Measurements from ENCODE around the gene PDE7B.

The PDE7B gene

DNA sequence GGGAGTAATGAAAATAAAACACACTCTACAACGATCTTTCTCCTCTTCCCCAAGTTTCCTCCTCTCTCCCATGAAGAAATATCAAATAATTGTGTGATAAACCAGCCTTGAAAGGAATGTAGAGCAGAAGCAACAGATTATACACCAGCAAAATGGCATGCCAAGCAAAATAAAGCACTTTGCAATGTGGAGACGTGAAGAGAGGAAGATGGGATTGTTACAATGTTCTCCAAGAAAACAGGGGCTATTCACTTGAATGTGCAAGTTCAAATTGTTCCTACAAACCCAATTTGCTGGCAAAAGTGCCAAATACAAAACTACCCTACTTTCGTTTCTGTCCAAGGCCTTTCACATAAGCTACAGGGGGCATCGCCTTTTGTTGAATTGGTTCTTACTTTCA is 185.1 kb downstream of the PDE7B start:
- DNase-seq = no peak

DNA sequence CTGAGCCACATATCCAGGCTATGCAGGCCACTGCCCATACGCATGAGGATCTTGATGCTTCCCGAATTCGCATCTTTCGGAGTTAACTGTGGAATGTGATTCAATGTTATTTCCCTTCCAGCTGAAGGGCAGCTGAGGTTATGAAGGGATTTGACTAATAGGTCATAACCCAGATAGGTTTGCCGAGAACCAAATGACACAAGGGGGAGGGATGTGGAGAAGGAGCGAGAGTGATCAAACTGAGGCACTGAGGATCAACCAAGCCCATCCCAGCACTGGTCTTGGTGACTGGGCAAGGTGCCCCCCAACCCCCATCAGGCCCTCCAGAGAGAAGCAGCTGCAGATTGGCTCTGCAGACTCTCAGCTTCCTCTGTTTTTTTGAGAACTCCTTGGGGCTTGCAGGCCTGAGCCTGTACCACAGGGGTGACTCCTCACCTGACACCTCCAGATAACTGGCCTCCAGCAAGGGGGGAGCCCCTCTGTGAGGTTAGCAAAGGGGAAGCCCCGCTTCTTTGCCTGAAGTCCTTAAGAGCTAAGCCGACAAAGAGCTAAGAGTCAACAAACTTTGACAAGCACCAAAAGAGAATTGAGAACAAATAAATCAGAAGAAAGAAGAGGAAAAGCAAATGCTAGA is 185.9 kb downstream of the PDE7B start:
- DNase-seq = no peak

DNA sequence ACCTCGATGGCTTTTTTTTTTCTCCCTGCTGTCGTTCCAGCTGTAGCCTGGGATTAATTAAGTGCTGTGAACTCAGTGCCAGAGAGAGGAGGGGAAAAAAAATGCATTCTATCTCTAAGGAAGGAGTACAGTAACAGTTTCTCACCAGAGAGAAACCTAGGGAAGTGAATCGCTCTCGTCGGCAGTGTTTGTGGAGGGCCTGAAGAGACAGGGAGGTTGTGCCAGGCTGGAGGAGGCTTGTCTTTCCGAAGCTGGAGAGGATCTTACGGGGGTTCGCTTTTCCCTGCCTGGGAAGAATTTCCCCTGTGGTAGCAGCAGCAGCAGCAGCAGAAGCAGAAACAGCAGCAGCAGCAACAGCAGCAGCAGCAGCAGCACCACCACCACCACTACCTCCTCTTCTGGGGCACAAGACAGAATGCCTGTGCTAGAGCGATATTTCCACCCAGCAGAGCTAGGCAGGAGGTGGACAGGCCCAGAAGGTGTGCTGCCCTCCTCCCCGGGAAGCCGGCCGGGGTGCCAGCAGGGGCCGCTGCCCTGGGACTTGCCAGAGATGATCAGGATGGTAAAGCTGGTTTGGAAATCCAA is 186.5 kb downstream of the PDE7B start:
- DNase-seq = no peak

DNA sequence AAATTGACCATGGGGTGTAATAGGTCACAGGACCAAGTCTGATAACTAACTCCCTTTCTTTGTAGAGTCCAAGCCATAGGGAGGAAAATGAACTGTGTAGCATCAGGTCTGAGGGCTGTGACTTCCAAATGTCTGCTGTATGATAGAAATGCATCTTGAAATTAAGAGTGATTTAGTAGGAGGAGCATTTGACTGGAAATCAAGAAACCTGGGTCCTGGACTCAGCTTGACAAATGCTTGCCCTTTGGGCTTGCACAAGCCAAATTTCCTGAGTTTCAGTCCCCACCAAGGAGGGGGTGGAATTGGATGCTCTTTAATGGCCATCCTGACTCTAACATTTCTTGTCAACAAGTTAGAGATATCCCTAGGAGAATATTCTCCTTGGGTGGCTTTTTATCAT is 187.0 kb downstream of the PDE7B start:
- no peak for DNase-seq

DNA sequence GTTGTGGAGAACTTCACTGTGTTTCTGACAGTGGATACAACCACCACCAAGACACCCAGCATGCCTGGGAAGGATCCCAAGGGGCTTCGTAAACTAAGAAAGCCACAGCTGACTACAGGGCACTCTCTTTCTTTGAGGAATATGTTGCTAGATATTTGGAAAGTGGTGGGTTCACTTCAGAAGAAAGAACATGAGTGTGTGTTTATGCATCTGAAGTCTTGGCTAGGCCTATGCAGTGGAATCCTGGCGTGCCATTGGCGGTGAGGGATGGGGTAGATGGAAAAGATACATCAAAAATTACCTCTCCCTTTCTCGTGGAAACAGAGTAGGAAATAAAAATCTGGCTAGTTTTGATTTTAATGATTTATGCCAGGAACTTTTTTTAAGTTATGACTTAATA is 187.7 kb downstream of the PDE7B start:
- DNase-seq = no peak

DNA sequence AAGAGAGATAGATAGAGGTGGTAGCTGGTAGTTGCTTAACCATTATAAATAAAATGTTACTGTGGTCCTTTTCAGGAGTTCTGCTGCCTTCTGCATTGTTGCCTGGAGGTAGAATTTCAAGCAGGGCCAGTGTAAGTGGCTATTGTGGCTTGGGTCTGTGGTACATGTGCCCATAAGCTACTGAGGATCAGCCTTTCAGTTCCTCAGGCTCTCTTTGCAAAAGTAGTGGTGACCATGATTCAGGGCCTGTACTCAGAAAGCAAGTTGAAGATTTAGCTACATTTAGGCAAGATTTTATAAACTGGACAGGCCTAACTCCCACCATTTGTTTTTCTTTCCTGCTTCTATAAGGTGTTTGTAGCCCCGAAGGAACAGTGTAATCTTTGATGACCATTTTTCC is 199.0 kb downstream of the PDE7B start:
- no peak for DNase-seq

DNA sequence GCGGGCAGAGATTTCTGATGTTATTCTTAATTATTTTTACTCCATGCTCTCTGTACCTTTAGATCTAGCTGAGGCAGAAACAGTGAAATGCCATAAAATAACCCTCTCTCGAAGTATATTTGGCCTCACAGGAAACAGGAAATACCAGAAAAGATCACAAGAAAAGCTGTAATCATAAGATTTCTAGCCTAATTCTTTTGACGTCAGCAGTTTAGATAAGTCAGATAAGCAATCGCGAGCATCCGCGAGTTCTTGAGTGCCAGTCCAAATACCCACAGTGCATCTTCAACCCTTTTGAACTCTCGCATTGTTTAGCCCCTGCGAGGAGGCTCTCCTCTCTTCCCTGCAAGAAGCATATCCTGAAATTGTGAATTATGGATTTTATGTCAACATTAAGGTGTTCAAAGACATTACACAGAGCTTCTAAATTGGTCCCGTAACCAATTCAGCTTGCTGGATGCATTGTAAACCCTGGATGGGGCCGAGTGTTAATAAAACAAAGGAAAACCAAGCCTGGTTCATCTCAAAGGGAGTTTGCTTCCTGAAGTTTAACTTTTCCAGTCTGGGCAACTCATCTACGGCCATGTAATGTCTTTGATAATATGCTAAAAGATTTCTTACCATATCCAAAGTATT is 199.8 kb downstream of the PDE7B start:
- DNase-seq = no peak

DNA sequence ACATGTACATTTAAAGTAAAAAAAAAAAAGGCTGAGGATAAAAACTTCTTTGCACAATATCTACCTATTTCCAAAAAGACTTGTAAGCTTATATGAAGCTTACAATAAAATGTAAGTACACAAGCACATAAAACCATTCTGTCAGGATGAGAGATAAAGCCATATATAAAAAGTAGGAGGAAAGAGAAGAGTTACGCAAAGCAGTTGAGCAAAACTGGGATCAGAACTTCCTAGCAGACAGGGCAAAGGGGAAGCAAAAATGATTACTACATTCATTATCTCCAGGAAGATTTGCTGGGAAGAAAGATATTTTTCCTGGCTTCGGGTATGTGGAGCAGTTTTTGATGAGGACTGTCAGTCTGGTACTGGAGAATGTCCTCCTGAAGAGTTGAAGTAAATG is 200.5 kb downstream of the PDE7B start:
- DNase-seq = no peak

DNA sequence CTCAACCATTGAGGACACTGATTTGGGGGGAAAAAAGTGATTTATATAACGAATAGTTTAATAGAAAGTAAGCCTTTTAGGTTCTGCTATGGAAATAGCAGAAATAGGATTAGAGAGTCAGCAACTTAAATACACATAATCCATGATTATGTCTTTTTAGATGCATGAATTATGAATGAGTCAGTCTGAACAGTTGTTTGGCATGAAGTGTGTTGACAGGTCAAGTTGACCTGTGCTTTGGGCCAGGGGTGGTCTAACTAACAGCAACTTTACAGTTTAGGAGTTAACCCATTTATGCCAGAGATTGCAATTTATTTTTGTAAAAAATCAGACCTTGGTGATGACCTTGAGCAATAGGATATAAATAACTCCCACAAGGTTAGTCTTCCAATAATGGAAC is 207.4 kb downstream of the PDE7B start:
- DNase-seq = no peak

DNA sequence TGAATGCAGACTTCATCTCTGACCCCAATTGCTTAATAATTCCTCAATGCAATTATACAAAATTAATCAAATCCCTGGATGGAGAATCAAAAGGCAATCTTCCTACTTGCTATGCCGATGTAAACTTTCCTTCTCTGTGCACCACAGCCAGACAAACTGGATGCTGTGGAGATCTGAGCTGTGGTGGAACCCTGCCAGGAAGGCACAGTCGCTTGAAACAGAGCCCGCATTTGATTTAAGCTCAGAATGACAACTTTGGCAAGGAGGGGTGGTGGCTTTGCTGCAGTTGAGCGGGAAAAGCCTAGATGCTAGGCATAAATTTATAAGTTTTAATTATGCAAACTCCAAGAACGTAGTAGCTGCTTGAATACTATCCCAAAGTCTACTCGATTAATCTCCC is 207.8 kb downstream of the PDE7B start:
- no peak for DNase-seq

DNA sequence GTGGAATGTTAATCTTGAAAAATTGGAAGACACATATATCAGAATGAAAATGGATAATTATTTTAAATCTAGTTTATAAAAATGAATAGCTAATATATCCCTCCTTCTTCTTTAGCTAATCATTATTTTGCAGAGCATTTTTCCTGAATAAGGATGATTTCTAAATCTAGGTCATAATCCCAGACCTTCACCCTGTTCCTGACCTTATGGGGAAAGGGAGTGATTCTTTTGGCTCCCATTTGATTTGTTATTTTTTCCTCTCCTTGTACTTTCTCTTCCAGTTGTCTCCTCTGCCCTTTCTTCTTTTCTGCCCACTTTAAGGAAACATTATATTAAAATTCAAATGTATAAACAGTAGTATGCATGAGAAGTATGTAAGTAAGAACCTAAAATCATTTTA is 208.6 kb downstream of the PDE7B start:
- no peak for DNase-seq

DNA sequence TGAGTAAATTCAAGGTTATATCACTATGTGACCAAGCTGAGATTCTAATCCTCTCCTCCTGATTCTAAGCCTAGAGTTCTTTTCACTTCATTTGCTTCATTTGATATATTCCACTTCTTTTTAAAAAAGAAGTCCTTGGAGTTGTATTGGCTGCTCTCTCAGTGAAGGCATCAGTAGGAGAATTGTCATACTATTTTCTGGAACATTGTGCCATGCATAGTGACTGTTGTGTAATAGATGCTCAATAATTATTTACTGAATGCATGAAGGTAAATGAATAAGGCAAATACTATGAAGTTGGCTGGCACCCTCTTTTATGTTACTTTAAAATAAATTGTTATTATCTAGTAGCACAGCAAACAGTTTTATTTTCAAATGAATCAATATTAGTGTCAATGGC is 209.3 kb downstream of the PDE7B start:
- no peak for DNase-seq

DNA sequence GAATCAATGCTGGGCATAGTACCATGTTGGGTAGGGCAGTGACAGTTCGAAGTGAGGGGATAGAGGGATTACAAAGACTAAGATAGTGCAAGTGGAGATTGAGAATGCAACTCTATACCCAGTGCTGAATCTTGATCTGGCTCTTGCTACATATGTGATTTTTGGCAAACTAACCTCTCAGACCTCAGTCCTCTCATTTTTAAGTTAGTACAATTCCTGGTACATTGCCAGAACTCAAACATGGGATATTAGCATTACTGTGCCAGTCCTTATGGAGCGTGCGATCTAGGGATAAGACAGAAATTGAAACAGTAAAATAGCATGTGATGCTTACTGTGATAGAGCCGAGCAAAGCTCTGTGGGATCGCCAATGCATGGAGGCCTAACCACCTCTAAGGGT is 210.2 kb downstream of the PDE7B start:
- no peak for DNase-seq

DNA sequence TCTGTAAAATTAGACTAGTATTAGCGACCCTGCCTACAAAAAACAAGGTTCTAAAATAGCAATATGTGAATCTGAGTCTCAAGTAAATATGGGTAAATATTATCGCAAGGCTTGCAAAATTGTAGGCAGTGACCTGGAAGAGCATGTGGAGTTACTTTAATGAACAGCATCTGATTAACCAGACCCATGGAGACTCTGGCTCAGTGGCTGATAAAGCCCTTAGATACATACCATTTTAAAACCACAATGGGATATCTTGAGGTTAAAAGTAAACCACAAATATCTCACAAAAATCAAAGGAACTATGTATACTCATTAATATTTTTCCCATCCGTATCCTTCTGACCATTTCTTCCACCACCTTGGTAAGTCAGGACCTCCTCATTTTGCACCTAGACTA is 211.6 kb downstream of the PDE7B start:
- no peak for DNase-seq

DNA sequence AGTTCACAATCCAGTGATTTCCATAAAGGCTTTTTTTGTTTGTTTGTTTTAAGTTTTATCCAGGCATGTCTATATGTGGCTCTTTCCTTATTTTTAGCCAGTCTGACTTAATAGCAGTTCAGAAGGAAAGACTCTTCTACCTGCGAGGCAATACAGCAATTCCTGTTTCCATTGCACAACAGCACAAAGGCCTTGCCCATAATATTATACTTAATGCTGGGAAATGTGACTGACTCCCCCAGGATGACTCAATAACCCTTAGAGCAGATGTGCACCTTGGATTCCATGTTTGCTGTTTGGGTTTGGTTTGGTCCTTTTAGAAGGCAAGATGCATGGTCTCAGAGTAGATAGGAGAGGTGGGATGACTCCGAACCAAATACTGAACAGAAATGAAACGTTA is 214.5 kb downstream of the PDE7B start:
- DNase-seq = no peak

DNA sequence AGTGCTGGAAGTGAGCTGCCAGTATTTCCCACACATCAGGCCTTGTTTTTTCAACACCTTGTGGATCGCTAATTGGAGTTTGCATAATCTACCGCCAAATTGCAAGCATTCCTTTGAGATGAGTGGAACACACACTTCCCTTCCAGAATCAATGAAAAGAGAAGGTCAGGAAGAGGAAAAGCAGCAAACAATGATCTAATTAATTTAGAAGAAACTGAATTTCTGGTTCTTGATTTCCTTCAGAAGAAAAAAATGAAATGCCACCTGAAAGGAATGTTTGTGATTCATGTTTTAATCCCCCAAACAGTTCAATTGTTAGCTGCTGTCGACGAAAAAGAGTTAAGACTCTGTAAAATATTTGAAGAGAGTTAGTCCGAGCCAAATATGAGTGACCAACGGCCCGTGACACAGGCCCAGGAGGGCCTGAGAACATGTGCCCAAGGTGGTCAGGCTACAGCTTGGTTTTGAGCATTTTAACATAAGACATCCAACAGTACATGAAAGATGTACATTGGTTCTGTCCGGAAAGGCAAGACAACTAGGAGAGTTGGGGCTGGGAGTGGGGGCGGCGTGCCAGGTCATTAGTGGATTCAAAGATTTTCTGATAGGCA is 216.3 kb downstream of the PDE7B start:
- DNase-seq = no peak

DNA sequence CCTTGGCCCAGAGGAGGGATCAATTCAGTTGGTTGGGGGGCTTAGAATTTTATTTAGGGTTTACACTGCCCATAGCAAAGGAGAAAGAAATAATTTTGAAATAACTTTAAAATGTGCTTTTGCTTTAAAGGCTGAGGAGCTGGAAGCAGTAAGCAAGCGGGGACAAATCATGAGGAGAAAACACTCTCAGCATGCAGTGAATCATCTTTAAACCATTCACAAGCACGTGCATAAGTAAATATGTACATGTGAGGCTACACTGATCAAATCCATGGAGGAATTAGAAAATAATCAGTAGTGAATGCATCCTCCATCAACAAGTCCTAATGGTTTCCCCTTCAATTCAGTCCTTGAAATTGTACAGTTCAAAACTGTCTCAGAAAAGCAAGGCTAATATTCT is 217.6 kb downstream of the PDE7B start:
- no peak for DNase-seq

DNA sequence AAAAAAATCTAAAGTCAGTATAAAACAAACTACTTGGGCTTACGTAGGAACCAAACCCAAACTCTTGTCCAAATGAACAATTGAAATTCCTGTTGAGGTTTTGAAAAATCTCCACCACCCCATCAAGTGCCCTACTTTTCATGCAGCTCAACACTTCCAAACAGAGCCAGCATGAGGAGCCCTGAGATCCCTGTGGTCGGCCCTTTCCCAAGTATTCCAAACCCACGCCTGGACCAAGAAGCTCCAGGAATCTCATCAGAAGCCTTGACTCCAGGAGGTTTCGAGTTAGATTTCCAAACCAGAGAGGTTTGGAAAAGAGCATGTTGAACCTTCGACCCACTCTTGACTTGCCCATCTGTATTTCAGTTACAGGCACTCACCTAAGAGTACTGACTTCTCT is 219.3 kb downstream of the PDE7B start:
- DNase-seq = no peak

DNA sequence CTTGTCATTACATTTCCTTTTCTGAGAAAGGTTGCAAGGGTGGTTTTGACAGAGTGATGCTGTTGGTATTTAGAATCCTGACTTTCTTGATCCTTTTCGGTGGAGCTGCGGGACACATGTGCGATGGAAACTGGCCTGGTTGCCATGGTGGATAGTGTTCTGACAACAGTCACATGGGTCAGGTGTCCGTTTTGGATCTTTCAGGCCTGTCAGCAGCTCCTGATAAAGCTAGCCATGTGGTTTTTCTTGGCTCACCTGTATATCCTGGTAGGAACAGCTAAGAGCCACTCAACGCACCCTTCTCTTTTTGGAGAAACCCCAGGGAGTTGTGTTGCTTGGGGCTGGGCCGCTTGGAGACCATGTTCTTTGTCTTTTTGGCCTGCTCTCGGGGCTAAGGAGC is 221.2 kb downstream of the PDE7B start:
- no peak for DNase-seq

DNA sequence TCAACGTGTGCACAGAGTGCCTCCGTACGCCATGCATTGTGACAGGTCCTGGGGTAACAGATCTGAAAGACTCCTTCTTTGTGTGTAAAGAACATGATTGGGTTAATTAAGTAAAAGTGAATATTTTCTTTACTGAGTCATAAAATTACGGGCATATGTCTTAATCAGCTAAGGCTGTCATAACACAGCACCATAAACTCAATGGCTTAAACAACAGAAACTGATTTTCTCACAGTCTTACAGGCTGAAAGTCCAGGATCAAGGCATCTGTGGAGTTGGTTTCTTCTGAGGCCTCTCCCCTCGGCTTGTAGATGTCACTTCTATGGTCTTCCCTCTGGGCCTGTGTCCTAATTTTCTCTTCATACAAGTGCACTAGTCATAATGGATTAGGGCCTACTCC is 221.7 kb downstream of the PDE7B start:
- DNase-seq = no peak

DNA sequence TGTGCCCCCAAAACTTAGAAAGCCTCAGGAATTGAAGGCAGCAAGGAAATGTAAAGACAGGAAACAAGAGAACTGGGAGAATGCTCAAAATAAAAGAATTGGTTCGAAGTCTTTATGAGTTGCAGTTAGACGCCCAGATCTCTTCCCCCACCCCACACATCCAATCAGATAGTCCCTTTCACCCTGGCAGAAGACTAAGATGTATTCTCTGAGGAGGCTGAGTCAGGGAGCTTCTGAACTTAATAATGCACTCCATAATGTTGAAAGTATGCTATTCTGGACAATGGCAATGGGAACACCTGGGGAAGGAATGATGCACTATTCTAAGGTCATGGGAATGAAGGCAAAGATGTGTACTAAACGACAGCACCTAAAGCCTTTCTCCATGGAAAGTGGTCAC is 225.0 kb downstream of the PDE7B start:
- no peak for DNase-seq

DNA sequence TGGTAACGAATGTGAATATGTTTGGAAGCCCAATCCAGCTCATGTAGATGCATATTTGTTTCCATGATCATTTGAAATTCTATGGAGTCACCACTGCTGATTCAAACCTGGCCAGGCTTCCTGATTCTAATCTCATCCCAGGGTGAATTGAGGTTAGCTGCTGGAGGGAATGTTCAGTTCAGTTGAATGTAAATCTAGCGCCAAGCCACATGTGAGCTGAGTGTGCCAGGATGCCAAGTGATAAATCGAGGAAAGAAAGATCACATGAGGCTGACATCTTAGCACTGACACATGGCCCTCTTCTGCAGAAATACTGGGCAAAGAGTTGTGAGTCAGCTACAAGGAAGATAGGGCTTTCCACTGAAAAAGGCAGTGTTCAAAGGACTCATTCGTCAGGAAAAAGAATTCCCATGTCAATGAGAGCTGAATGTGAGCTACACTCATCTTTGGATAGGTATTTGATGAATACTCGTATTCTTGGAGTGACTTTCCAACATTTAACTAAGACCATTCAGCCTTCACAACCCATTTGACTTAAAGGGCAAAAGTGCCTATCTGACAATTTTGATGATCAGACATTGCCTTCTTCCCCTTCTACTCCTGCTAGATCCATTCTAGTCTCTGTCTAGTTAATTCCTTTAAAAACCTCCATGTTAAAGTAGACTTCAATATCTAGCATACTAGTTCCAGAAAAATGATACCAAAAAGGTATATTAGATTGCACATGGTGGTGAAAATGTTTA is 226.5 kb downstream of the PDE7B start:
- no peak for DNase-seq

DNA sequence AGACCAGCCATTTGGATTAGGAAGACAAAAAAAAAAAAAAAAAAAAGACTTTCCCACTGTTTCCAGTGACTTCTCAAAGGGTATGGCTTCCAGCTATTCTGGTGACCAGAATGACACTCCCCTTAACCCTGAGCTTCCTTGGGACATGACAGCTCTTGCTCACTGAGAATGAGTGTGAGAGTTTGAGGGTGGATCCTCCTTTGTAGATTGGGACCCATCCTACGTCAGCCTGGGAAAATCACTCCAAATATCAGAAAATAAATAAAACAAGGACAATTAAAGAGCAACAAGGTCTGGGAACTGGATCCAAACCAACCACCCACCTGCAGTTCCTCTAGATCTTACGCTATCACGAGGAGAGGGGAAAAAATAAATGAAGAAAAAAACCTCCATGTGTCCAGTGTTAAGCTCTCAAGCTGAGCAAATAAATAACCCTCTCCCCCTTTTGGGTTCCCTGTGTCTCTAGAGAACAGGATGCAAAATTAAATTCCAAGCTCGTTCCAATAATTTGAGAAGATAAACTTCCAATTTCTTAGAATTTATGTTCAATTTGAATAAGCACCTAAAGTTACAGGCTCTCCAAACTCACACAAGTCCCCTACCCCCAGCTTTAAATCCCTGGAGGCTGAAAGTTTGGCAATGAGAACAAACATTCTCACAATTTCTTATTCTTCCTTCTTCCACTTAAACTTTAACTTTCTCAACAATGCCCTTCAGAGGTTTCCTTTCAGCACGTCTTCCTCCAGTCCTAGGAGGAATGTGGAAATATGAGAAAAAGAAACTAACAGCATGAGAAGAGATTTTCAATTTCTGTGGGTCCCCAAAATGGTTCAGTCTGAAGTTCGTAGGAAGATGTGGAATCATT is 228.4 kb downstream of the PDE7B start:
- DNase-seq = no peak

All from NCI-H774 (cell line).